ENCODE data around the gene PLXNA3.

PLXNA3 gene

GRCh38 chrX:154484255-154485149, 26.4 kb downstream of the PLXNA3 start:
- no peak for TF ChIP-seq CTCF (IDR thresholded peaks at IDR 0.05; ENCODE audit: insufficient read depth, low read depth, low read length, missing control alignments)
- DNase-seq (ENCODE audit: low read depth), result peak; percentile 56
- no peak overlapping the region for H3K4me3 ChIP-seq (ENCODE audit: low read length)

- DNase-seq (ENCODE audit: low read depth), result no peak
- peak overlapping the region; percentile 46 for H3K4me3 ChIP-seq (ENCODE audit: low read length)
- TF ChIP-seq CTCF (IDR thresholded peaks at IDR 0.05; ENCODE audit: insufficient read depth, low read depth, low read length, missing control alignments), result no peak
Observed at GRCh38 chrX:154485150-154486051, 27.3 kb downstream of the PLXNA3 start.

GRCh38 chrX:154486052-154486395, 27.9 kb downstream of the PLXNA3 start:
- H3K4me3 ChIP-seq (ENCODE audit: low read length), result peak overlapping the region; percentile 46
- DNase-seq (ENCODE audit: low read depth), result peak; percentile 16
- no peak for TF ChIP-seq CTCF (IDR thresholded peaks at IDR 0.05; ENCODE audit: insufficient read depth, low read depth, low read length, missing control alignments)

- DNase-seq (ENCODE audit: low read depth), result peak; percentile 74
- H3K4me3 ChIP-seq (ENCODE audit: low read length), result peak within 1 kb of the TSS; percentile 46
- no peak for TF ChIP-seq CTCF (IDR thresholded peaks at IDR 0.05; ENCODE audit: insufficient read depth, low read depth, low read length, missing control alignments)
Observed at GRCh38 chrX:154486396-154487207, 28.5 kb downstream of the PLXNA3 start, which contains the start of gene UBL4A. Gene UBL4A, minus strand, starts transcription at chrX:154486615. Its CDS starts 31 bp downstream, at chrX:154486584.

GRCh38 chrX:154487518-154488290, 29.6 kb downstream of the PLXNA3 start:
- no peak overlapping the region for H3K4me3 ChIP-seq (ENCODE audit: low read length)
- TF ChIP-seq CTCF (IDR thresholded peaks at IDR 0.05; ENCODE audit: insufficient read depth, low read depth, low read length, missing control alignments), result no peak
- DNase-seq (ENCODE audit: low read depth), result no peak

All from epithelial cell of esophagus (primary cell).